Stimulated activated CD8-positive, alpha-beta memory T cell treated with anti-CD3 and anti-CD28 coated beads, Interleukin-15, amount 100 ng/mL, for 48 hours (primary cell): ENCODE data around the gene NEK9.
"Not testable (repeated sequence)": the region's sequence is repeated elsewhere in the genome, so short reads cannot be mapped to it uniquely, and the experiment has no call there.

Experiments used
- DNase-seq, 2 donors: peaks; one replicate each; pipeline ENCODE4 v3.0.0-alpha.2; 2020; ENCODE audit warnings: low read depth in 2 of 2

Gene NEK9

DNA sequence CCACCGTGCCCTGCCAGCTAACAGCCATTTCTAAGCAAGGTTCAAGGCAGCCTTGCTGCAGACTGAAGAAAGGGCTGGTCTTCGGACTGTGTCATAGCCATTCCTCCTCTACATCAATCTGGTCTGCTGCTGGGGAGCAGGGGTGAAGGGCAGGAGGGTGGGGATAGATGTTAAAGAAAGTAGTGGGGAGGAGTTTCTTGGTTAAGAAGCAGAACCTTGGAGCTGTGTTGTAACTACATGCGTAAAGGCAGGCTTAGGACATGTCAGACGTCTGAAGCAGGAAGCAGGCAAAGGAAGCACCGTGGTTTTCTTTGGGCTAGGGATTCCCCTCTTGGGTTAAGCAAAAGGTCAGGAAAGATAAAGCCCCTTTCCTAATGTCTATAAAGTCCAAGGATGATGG, 18.1 kb upstream of the NEK9 start:
- DNase-seq: no peak

DNA sequence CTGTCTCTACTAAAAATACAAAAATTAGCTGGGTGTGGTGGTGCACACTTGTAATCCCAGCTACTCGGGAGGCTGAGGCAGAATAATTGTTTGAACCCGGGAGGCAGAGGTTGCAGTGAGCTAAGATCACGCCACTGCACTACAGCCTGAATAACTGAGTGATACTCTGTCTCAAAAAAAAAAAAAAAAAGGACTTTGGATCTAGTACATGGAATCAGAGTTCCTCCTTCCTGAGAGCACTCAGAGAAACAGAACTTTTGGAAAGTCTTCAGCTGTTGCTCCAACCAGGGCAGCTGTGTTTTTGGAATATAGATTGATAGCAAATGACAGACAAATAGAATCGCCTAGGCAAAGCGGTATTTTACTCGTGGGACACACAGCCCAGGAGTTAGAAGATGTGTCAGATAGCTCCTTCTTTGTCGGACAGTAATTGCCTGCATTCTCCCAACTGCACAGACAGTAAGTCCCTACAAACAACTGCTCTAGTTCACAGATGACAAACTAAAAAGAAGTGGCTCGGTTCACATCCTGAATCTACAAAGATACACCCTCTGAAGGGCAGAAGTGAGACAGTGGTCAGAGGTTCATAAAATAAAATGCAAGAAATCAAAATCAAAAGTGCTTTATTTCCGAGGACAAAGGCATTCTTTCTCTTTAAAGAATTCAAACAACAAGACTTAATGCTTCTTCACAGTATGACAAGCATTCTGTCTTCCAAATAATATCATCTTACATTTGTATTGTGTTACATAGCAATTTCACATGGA, 17.1 kb upstream of the NEK9 start:
- no peak for DNase-seq

GRCh38 chr14:75142494-75142893, 15.6 kb upstream of the NEK9 start:
- no peak for DNase-seq

DNA sequence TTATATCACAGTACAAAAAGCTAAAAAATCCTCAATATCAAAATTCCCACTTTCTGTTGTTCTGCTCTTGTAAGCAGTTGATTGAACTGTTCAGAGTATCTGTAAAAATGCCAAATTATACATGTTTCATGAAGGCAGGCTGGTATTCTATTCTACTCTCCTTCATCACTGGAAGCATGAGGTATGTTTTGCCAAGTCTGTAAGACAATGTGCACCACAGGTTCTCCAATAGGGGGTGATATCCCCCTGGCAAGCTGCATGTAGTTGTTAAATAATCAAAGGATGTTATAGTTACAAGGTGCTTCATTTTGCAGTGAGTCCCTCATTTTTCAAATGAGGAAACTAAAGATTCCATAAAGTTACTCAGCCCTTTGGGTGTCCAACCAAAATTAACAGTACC, 15.1 kb upstream of the NEK9 start:
- DNase-seq: no peak

- no peak for DNase-seq
Observed at GRCh38 chr14:75141062-75141461, 14.2 kb upstream of the NEK9 start.

DNA sequence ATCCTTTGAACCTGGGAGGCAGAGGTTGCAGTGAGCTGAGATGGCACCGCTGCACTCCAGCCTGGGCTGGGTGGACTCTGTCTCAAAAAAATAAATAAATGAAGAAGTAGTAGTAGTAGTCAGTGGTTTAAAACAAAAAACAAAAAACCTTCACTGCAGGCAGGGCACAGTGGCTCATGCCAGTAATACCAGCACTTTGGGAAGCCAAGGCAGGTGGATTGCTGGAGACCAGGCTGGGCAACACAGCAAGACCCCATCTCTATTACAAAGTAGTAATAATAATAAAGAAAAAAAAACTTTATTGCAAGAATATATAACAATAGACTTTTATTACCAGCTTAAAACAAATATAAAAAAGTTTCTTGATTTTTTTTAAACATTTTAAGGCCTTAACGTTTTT, 13.8 kb upstream of the NEK9 start:
- no peak for DNase-seq

DNA sequence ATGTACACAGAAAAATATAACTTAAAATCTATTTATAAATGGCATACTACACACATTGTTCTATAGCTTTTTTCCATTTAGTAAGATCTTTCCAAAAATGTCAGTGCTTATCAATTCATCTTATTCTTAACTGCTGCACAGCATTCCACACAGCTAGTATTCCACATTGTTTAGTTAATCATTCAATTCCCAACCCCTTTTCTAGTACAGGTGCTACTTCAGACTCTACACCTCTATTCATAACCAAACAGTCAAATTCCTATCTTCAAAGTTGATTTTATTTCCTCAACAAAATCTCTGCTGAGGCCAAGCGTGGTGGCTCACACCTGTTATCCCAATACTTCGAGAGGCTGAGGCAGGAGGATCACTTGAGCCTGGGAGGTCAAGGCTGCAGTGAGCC, 12.3 kb upstream of the NEK9 start:
- no peak for DNase-seq

GRCh38 chr14:75138492-75138891, 11.6 kb upstream of the NEK9 start:
- no peak for DNase-seq

DNA sequence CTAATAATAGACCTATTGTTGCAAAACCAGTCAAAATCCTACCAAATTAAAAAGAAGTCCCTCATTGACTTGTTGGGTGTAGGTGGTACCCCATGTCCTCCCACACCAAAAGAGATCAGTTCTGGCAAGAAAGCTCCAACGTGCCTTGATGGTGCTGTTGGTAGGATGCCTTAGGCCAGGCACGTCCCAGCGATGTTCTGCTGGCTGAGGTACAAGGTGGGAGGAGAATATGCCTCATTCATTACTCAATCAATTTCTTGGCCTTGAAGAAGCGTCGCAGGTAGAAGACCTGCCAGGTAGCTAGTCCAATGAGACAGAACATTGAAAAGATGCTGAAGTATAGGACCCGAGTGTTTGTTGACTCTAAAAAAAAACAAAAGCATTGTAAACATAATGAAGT, 7.8 kb upstream of the NEK9 start:
- DNase-seq: no peak

GRCh38 chr14:75133597-75133996, 6.7 kb upstream of the NEK9 start:
- no peak for DNase-seq

DNA sequence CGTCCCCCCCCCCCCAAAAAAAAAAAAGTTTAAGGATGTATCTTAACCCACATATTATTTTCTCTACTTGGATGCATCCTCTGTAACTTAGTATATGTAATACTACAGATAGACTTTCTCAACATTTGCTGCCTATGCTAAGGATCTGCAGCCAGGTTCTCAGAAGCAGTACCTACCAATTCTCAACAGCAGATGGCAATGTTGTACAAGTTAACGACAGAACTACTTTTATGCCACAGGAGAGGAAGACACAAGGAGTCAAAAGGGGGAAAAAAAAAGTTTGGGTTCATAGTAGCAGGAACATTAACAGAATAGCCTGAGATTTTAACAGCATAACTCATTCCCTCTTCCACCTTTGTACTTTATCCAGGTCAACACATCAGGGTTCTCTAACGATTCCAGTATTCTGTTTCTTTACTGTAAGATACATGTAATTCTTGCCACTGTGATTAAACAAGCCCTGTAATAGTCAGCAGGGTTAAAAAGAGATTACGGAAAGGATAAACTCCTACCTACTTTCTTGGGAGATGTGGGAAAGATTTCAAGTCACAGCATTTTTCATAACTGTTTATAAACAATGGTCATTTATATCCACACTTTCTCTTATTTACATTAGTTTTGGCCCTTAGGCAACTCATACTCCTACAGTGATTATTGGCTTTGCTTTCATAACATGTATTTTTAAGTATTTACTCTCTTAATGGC, 5.7 kb upstream of the NEK9 start:
- DNase-seq: no peak

- no peak for DNase-seq
Observed at GRCh38 chr14:75128596-75128990, 1.7 kb upstream of the NEK9 start.

GRCh38 chr14:75127903-75128595, 1.2 kb upstream of the NEK9 start:
- DNase-seq: no peak

DNA sequence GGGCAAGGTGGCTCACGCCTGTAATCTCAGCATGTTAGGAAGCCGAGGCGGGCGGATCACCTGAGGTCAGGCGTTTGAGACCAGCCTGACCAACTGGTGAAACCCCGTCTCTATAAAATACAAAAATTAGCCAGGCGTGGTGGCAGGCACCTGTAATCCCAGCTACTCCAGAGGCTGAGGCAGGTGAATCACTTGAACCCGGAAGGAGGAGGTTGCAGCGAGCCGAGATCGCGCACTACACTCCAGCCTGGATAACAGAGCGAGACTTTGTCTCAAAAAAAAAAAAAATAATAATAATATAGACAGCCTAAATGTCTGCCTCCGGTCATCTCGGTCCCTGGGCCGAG, 599 bp upstream of the NEK9 start:
- DNase-seq: not testable (repeated sequence)

- DNase-seq: no peak
Observed at GRCh38 chr14:75126121-75126544, 715 bp downstream of the NEK9 start.

GRCh38 chr14:75125617-75126016, 1.2 kb downstream of the NEK9 start:
- DNase-seq: no peak

- DNase-seq: no peak
Observed at GRCh38 chr14:75123991-75124390, 2.9 kb downstream of the NEK9 start.

- no peak for DNase-seq
Observed at GRCh38 chr14:75121552-75121951, 5.3 kb downstream of the NEK9 start.

- no peak for DNase-seq
Observed at GRCh38 chr14:75120541-75121291, 6.1 kb downstream of the NEK9 start.

- no peak for DNase-seq
Observed at GRCh38 chr14:75119056-75119455, 7.8 kb downstream of the NEK9 start.

DNA sequence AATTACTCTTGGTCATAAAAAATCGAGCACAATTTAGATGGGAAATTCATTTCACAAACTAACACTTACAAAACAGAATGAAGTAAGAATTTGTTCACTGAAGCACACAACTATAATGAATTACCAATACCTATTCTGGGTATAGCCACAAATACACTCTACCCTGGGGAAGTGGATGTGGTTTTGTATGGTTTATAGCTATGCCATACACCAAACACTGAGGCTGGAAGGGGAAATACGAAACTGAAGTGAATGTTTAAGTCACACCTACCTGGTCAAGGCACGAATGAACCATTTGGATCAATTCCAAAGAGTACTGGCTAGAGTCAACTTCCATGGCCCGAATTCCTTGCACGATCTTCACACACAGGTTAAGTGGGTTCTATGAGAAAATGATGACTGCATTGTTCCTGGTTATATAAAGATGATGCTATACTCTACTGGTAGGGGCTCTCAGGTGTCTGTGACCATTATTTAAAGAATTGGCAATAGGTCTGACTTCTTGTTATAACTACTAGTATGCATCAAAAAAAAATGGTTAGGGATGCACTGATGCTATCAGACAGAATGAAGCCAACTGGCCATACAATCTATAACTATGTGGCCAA, 12.8 kb downstream of the NEK9 start:
- DNase-seq: no peak

- no peak for DNase-seq
Observed at GRCh38 chr14:75109877-75110276, 17.0 kb downstream of the NEK9 start.
